Endodermal cell (in vitro differentiated cells): Measurements from ENCODE around the gene SLC66A1. TPM values are rescaled to one million over a fixed set of nuclear protein-coding genes. Genes with fewer than 3 reads are reported as not detected.

ENCODE experiments used
- DNase-seq: peaks from one replicate; pipeline ENCODE4 v3.0.0-alpha.2; 2017
- H3K27ac ChIP-seq: 2 replicates; pipeline ENCODE4 v1.5.1; 2013; ENCODE audit warnings: mild to moderate bottlenecking, low read depth, low read length, moderate library complexity
- H3K27me3 ChIP-seq: 2 replicates; pipeline ENCODE4 v1.6.1; 2013; ENCODE audit warnings: mild to moderate bottlenecking, low read length, moderate library complexity; ENCODE audit not compliant: insufficient read depth, control insufficient read depth, poor library complexity, severe bottlenecking
- H3K36me3 ChIP-seq: 2 replicates; pipeline ENCODE4 v1.7.0; 2013; ENCODE audit warnings: mild to moderate bottlenecking, low read length, moderate library complexity; ENCODE audit not compliant: control insufficient read depth, insufficient read depth
- H3K4me1 ChIP-seq: one replicate; pipeline ENCODE4 v1.7.0; 2013; ENCODE audit warnings: low read length; ENCODE audit not compliant: control insufficient read depth, insufficient read depth
- H3K4me3 ChIP-seq: 2 replicates; pipeline ENCODE4 v1.5.1; 2013; ENCODE audit warnings: mild to moderate bottlenecking, low read length, moderate library complexity
- H3K9ac ChIP-seq: 2 replicates; pipeline ENCODE4 v1.6.1; 2013; ENCODE audit warnings: mild to moderate bottlenecking, low read length, moderate library complexity; ENCODE audit not compliant: poor library complexity, severe bottlenecking; ENCODE audit errors: extremely low read depth
- H3K9me3 ChIP-seq: 2 replicates; pipeline ENCODE4 v1.6.1; 2013; ENCODE audit warnings: mild to moderate bottlenecking, low read length, moderate library complexity; ENCODE audit not compliant: control insufficient read depth
- H3K27ac Mint-ChIP-seq: 2 replicates; pipeline ENCODE4 v1.8.0; 2020; ENCODE audit warnings: mixed read lengths
- H3K27me3 Mint-ChIP-seq: 2 replicates; pipeline ENCODE4 v1.8.0; 2021; ENCODE audit warnings: mild to moderate bottlenecking, mixed read lengths; ENCODE audit not compliant: insufficient read depth
- H3K36me3 Mint-ChIP-seq: 2 replicates; pipeline ENCODE4 v1.8.0; 2020; ENCODE audit warnings: low read depth, mixed read lengths
- H3K4me1 Mint-ChIP-seq: 2 replicates; pipeline ENCODE4 v1.8.0; 2020; ENCODE audit warnings: mixed read lengths
- H3K4me3 Mint-ChIP-seq: 2 replicates; pipeline ENCODE4 v1.8.0; 2020; ENCODE audit warnings: mild to moderate bottlenecking, moderate library complexity, mixed read lengths
- H3K9me3 Mint-ChIP-seq: 2 replicates; pipeline ENCODE4 v1.8.0; 2020; ENCODE audit warnings: mild to moderate bottlenecking, mixed read lengths
- WGBS, 2 experiments: methylation state at CpG; one replicate each; pipeline versions ENCODE4 v1.1.5 to v1.1.7; 2013; ENCODE audit warnings: missing lambda C conversion rate in 2 of 2, mixed read lengths in 1 of 2; ENCODE audit not compliant: insufficient coverage in 1 of 2, insufficient read length in 1 of 2; 5-methylcytosine and 5-hydroxymethylcytosine counted together
- total RNA-seq, 2 donors: library from RNA; stranded (reverse); fragmentation: NEBNext Ultra II Directional in 1 of 2; extraction: Animal tissue kit (Norgen Biotek cat#: 25700) in 1 of 2; gene quantifications; 2 replicates in 1 of 2; 3 replicates in 1 of 2; pipeline ENCODE4 v1.2.1, GENCODE V29; 2021
- TF ChIP-seq, protein P1 (sequence below): fragments of 200-600 bp; sonication (generic); conservative IDR thresholded peaks from 2 replicates; pipeline ENCODE4 v1.5.0; 2021; ENCODE audit warnings: antibody characterized with exemption, mild to moderate bottlenecking

SLC66A1 gene
- total RNA-seq, 2 donors from 2014 or later, result 20.8 to 22.6 TPM

GRCh38 chr1:19361611-19362147, 49.6 kb downstream of the SLC66A1 start:
- Histone ChIP-seq H3K4me3 (no peak overlapping the region), H3K4me1 (peaks cover 3% of the 10 kb centered on the region), H3K27me3 (no peaks in the 10 kb centered on the region), H3K9ac (no peak overlapping the region), H3K27ac (no peak overlapping the region), H3K36me3 (peaks cover 40% of the 10 kb centered on the region), H3K9me3 (no peaks in the 10 kb centered on the region)
- Mint-ChIP-seq H3K4me1 (peaks cover 29% of the 10 kb centered on the region), H3K36me3 (peaks cover 22% of the 10 kb centered on the region), H3K4me3 (no peak overlapping the region), H3K9me3 (no peaks in the 10 kb centered on the region), H3K27me3 (no peaks in the 10 kb centered on the region), H3K27ac (peak overlapping the region; percentile 26)
- WGBS, 2 experiments, result 94 to 95% methylated on average over 6 to 7 of the region's 8 CpGs
- DNase-seq, result no peak
- TF ChIP-seq, protein P1, sequence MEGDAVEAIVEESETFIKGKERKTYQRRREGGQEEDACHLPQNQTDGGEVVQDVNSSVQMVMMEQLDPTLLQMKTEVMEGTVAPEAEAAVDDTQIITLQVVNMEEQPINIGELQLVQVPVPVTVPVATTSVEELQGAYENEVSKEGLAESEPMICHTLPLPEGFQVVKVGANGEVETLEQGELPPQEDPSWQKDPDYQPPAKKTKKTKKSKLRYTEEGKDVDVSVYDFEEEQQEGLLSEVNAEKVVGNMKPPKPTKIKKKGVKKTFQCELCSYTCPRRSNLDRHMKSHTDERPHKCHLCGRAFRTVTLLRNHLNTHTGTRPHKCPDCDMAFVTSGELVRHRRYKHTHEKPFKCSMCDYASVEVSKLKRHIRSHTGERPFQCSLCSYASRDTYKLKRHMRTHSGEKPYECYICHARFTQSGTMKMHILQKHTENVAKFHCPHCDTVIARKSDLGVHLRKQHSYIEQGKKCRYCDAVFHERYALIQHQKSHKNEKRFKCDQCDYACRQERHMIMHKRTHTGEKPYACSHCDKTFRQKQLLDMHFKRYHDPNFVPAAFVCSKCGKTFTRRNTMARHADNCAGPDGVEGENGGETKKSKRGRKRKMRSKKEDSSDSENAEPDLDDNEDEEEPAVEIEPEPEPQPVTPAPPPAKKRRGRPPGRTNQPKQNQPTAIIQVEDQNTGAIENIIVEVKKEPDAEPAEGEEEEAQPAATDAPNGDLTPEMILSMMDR, result no peak

DNA sequence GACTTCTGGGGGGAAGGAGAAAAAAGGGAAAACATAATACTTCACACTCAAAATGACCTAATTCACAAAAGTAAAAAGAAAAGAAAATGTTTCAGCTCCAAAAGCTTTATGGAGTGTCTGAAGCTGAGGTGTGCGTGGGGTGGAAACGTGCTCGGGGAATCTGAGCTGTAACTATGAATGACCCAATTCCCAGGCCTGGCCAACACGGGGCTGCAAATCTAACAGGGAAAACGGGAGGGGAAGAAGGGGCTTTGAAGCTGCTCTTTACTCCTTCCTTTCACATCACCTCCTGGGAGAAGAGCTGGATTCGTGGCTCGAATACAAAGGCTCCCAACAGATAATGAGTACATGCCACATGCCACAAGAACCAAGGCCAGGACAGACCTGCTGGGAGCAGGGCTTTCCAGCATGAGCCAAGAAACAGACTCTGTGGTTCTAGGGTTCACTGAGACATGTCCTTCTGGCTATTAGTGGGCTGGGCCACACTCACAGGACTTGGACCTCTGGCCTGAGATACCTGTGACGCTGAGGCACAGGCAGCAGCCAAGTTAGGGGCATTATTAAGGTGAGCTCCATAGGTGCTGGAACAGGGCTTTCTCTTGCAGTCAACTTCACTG, 51.5 kb downstream of the SLC66A1 start:
- Mint-ChIP-seq H3K36me3 (peaks cover 12% of the 10 kb centered on the region), H3K9me3 (no peaks in the 10 kb centered on the region), H3K27ac (peak overlapping the region; percentile 2), H3K4me3 (no peak overlapping the region), H3K4me1 (peaks cover 45% of the 10 kb centered on the region), H3K27me3 (no peaks in the 10 kb centered on the region)
- H3K36me3 ChIP-seq, result peaks cover 28% of the 10 kb centered on the region
- no peaks in the 10 kb centered on the region for H3K27me3 ChIP-seq
- H3K4me3 ChIP-seq, result no peak overlapping the region
- WGBS, 2 experiments, result 86 to 97% methylated on average over 6 to 8 of the region's 8 CpGs
- H3K9ac ChIP-seq, result no peak overlapping the region
- TF ChIP-seq, protein P1, result no peak
- H3K9me3 ChIP-seq, result no peaks in the 10 kb centered on the region
- H3K4me1 ChIP-seq, result peaks cover 15% of the 10 kb centered on the region
- DNase-seq, result no peak
- no peak overlapping the region for H3K27ac ChIP-seq

- Mint-ChIP-seq H3K4me1 (peaks cover 57% of the 10 kb centered on the region), H3K27ac (no peak overlapping the region)
- DNase-seq, result no peak
Measured at GRCh38 chr1:19365721-19366120, 53.6 kb downstream of the SLC66A1 start.

More at GRCh38 chr1:19365721-19366120, 53.6 kb downstream of the SLC66A1 start:
- H3K36me3 ChIP-seq, result peaks cover 29% of the 10 kb centered on the region
- no peaks in the 10 kb centered on the region for H3K9me3 ChIP-seq
- peaks cover 15% of the 10 kb centered on the region for H3K4me1 ChIP-seq
- WGBS, 2 experiments, result 91 to 98% methylated on average over 7 to 10 of the region's 10 CpGs
- TF ChIP-seq, protein P1, result no peak
- H3K36me3 Mint-ChIP-seq, result peaks cover 12% of the 10 kb centered on the region
- no peak overlapping the region for H3K9ac ChIP-seq
- H3K4me3 Mint-ChIP-seq, result no peak overlapping the region
- no peaks in the 10 kb centered on the region for H3K27me3 ChIP-seq
- no peaks in the 10 kb centered on the region for H3K9me3 Mint-ChIP-seq
- no peak overlapping the region for H3K4me3 ChIP-seq
- no peaks in the 10 kb centered on the region for H3K27me3 Mint-ChIP-seq
- H3K27ac ChIP-seq, result no peak overlapping the region
